IgD-negative memory B cell (primary cell): ENCODE data around the gene AANAT. TPM values are rescaled to one million over a fixed set of nuclear protein-coding genes. Genes with fewer than 3 reads are reported as not detected.
A peak's percentile ranks its signal among the peaks of the same experiment; 100 is the strongest.

Experiments used
- H3K27ac Mint-ChIP-seq, 3 donors: one replicate each; pipeline ENCODE4 v1.8.0; 2020 to 2022; ENCODE audit warnings: mild to moderate bottlenecking in 3 of 3, mixed read lengths in 3 of 3, moderate library complexity in 1 of 3
- H3K27me3 Mint-ChIP-seq: one replicate; pipeline ENCODE4 v1.8.0; 2021; ENCODE audit warnings: mixed read lengths
- H3K36me3 Mint-ChIP-seq: one replicate; pipeline ENCODE4 v1.8.0; 2020; ENCODE audit warnings: mild to moderate bottlenecking, mixed read lengths
- H3K4me1 Mint-ChIP-seq, 3 donors: one replicate each; pipeline ENCODE4 v1.8.0; 2020 to 2022; ENCODE audit warnings: mixed read lengths in 3 of 3, mild to moderate bottlenecking in 1 of 3
- H3K4me3 Mint-ChIP-seq, 4 donors: one replicate each; pipeline ENCODE4 v1.8.0; 2020 to 2022; ENCODE audit warnings: mild to moderate bottlenecking in 4 of 4, mixed read lengths in 4 of 4, moderate library complexity in 3 of 4
- H3K9me3 Mint-ChIP-seq, 3 donors: one replicate each; pipeline ENCODE4 v1.8.0; 2020 to 2021; ENCODE audit warnings: mixed read lengths in 3 of 3, mild to moderate bottlenecking in 1 of 3
- polyA plus RNA-seq: library from polyadenylated mRNA; unstranded; fragments of 300-500 nt; fragmentation: Illumina TruSeq; gene quantifications from one replicate; pipeline ENCODE4 v1.2.3, GENCODE V29; 2021

Gene AANAT
- polyA plus RNA-seq, 1 donor from 2014 or later, result 1.1 TPM

DNA sequence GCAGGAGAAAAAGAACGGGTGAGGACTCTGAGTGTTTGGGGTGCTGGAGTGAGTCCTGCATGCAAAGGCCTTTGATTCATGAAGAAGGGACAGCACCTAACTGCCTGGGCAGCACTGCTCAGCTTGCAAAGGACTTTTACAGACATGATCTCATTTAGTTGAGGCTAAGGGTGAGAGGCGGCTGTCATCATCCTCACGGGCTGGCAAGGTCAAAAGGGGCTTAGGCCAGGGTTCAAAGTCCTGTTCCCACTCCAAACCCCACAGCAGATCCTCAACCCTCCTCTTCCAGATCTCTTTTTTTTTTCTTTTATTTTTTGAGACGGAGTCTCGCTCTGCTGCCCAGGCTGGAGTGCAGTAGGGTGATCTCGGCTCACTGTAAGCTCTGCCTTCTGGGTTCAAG is 29.1 kb downstream of the AANAT start:
- H3K27me3 Mint-ChIP-seq, result no peaks in the 10 kb centered on the region
- H3K4me3 Mint-ChIP-seq, result peak overlapping the region; percentile 90 to 100 (median 99)
- no peaks in the 10 kb centered on the region for H3K9me3 Mint-ChIP-seq
- peak overlapping the region; percentile 92 to 97 (median 96) for H3K27ac Mint-ChIP-seq
- H3K36me3 Mint-ChIP-seq, result peaks cover 10% of the 10 kb centered on the region
- peaks cover 41 to 57% (median 47%) of the 10 kb centered on the region in 3 donors for H3K4me1 Mint-ChIP-seq

DNA sequence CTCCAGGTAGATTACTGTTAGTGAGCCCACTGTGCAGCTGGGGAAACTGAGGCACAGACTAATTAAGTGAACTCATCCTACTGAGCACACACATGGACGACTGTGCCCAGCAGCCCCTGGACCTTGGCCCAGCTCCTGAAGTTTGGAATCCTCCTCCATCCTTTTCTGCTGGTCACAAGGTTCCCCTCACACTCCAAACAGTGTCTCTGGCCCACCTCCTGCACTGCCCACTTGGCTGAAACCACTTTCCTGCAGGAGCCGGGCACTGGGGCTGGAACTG is 30.2 kb downstream of the AANAT start:
- Mint-ChIP-seq H3K27ac (peak overlapping the region; percentile 92 to 97 (median 96)), H3K36me3 (peaks cover 10% of the 10 kb centered on the region), H3K4me1 (peaks cover 38 to 57% (median 41%) of the 10 kb centered on the region in 3 donors), H3K9me3 (no peaks in the 10 kb centered on the region), H3K4me3 (peak overlapping the region; percentile 90 to 100 (median 99)), H3K27me3 (no peaks in the 10 kb centered on the region)

- peak overlapping the region; percentile 94 to 100 (median 99) for H3K4me3 Mint-ChIP-seq
- peaks cover 33 to 54% (median 40%) of the 10 kb centered on the region in 3 donors for H3K4me1 Mint-ChIP-seq
- H3K27me3 Mint-ChIP-seq, result no peaks in the 10 kb centered on the region
- no peaks in the 10 kb centered on the region for H3K9me3 Mint-ChIP-seq
- peak overlapping the region; percentile 97 to 99 (median 97) for H3K27ac Mint-ChIP-seq
- H3K36me3 Mint-ChIP-seq, result peaks cover 10% of the 10 kb centered on the region
Observed at GRCh38 chr17:76497979-76498875, 30.8 kb downstream of the AANAT start.

GRCh38 chr17:76498876-76499251 is 31.5 kb downstream of the AANAT start:
- Mint-ChIP-seq H3K4me3 (peak overlapping the region; percentile 94 to 100 (median 99)), H3K27ac (peak overlapping the region; percentile 97 to 99 (median 97)), H3K4me1 (peaks cover 32 to 49% (median 35%) of the 10 kb centered on the region in 3 donors), H3K9me3 (no peaks in the 10 kb centered on the region), H3K27me3 (no peaks in the 10 kb centered on the region), H3K36me3 (peaks cover 10% of the 10 kb centered on the region)

DNA sequence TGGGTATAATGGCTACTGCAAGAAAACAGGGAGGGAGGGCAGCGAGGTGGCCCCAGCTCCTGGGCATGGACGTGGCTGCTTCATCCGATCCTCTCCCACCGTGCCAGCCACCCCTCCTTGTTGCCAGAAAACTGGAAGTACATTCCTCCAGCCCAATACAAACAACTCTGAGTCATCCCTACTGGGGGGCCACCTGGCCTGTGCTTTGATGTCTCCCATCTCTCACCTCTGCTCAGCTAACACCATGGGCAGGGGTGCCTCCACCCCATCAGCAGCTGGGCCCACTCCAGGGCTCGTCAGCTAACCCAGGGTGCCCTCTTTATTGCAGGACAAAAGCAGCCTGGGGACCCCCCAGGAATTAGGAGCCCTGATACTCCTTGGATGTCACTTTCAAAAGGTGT is 31.9 kb downstream of the AANAT start:
- Mint-ChIP-seq H3K4me1 (peaks cover 36 to 50% (median 37%) of the 10 kb centered on the region in 3 donors), H3K36me3 (peaks cover 10% of the 10 kb centered on the region), H3K9me3 (no peaks in the 10 kb centered on the region), H3K27me3 (no peaks in the 10 kb centered on the region), H3K4me3 (peak overlapping the region; percentile 94 to 100 (median 99)), H3K27ac (peak overlapping the region; percentile 97 to 99 (median 97))

DNA sequence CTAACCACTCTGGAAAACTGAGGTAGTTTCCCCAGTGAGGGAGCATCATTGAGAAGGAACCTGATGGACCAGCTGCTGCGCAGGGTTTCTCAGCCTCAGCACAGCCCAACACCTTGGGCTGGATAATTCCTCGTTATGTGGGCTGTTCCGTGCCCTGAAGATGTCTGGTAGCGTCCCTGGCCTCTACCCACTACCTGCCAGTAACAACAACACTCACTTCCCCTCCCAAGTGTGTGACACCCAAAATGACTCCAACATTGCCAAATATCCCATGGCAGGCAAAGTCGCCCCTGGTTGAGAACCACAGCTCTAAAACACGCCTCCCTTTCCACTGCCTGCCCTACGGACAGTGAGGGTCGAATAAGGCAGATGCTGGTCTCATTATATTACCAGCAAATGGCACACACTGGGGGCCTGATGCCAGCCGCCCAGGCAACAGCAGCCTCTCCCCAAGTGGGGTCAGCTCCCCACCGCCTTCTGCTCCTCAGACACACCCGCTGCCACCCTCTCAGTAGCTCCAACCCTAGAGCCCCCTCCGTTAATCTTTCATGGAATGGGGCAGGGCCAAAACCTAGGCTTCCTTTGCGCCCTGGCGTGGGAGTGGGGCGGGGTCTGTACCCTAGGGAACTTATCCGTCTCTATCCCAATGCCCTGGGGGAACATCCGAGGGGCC is 32.8 kb downstream of the AANAT start:
- H3K4me1 Mint-ChIP-seq, result peaks cover 35 to 49% (median 36%) of the 10 kb centered on the region in 3 donors
- no peaks in the 10 kb centered on the region for H3K27me3 Mint-ChIP-seq
- peaks cover 10% of the 10 kb centered on the region for H3K36me3 Mint-ChIP-seq
- H3K9me3 Mint-ChIP-seq, result no peaks in the 10 kb centered on the region
- peak overlapping the region; percentile 94 to 100 (median 99) for H3K4me3 Mint-ChIP-seq
- peak overlapping the region; percentile 0 to 99 (median 90) for H3K27ac Mint-ChIP-seq

DNA sequence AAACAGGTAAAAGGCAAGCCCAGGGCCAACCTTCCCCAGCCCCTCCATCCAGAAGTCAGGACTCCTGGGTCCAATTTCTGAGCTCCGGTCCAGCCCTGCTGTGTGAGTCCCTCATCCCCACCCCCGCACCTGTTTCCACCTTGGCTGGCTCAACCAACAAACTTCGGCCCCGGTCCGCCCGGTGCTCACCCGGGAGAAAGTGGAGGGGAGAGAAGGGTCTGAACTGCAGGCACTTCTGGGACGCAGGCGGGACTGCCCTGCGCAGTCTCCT is 33.3 kb downstream of the AANAT start:
- Mint-ChIP-seq H3K27me3 (no peaks in the 10 kb centered on the region), H3K36me3 (peaks cover 10% of the 10 kb centered on the region), H3K9me3 (no peaks in the 10 kb centered on the region), H3K27ac (peak overlapping the region; percentile 0 to 99 (median 90)), H3K4me1 (peaks cover 31 to 47% (median 34%) of the 10 kb centered on the region in 3 donors), H3K4me3 (peak overlapping the region; percentile 94 to 100 (median 99))

DNA sequence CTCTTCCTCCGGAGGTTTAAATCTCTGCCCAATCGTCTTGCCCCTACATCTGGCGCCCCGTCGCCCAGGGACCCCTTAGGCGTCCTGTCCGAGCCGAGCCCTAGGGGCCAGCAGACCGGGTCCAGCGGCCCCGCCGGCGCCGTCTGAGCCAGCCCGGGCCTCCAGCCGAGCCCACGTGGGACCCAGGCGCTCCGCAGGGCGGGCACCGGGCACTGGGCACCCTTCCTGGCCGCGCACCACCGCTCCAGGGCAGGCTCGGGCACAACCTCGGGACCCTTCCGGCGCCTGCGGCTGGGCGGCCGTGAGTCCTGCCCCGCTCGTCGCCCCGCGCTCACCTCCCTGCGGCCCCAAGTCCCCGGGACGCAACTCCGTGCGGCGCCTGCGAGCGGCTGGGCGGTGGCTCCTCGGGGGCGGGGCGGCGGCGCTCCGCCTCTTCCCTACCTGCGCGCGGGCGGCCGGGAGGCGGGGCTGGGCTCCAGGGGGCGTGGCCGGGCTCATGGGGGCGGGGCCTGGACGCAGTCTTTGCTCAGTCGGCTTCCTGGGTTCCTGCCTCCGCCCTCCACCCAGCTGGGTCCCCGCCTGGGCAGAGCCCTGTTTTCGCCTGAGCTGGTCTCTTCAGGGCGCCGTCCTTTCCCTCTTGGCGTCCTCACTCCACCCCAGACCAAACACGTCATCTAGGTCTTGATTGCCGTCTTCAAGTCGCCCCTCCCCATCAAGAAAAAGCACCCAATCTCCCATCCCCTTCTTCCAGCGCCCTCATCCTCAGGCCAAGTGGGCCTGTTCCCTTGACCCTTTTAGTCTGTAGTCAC is 33.8 kb downstream of the AANAT start, which contains the start of gene RHBDF2:
TSS of gene RHBDF2 (minus strand) at position 406 of the 809 bp plus-strand sequence. CDS start 19,899 bp downstream, outside the sequence.
- Mint-ChIP-seq H3K27ac (peak within 1 kb of the TSS; percentile 93 to 99 (median 94)), H3K4me1 (peaks cover 26 to 43% (median 29%) of the 10 kb centered on the region in 3 donors), H3K4me3 (peak within 1 kb of the TSS; percentile 95 to 100 (median 99)), H3K27me3 (no peaks in the 10 kb centered on the region), H3K36me3 (peaks cover 10% of the 10 kb centered on the region), H3K9me3 (no peaks in the 10 kb centered on the region)

- Mint-ChIP-seq H3K27ac (peak overlapping the region; percentile 93 to 96 (median 94)), H3K4me3 (peak overlapping the region; percentile 95 to 99 (median 98)), H3K27me3 (no peaks in the 10 kb centered on the region), H3K4me1 (peaks cover 24 to 41% (median 28%) of the 10 kb centered on the region in 3 donors), H3K9me3 (no peaks in the 10 kb centered on the region), H3K36me3 (peaks cover 10% of the 10 kb centered on the region)
Observed at GRCh38 chr17:76501827-76502307, 34.5 kb downstream of the AANAT start.

DNA sequence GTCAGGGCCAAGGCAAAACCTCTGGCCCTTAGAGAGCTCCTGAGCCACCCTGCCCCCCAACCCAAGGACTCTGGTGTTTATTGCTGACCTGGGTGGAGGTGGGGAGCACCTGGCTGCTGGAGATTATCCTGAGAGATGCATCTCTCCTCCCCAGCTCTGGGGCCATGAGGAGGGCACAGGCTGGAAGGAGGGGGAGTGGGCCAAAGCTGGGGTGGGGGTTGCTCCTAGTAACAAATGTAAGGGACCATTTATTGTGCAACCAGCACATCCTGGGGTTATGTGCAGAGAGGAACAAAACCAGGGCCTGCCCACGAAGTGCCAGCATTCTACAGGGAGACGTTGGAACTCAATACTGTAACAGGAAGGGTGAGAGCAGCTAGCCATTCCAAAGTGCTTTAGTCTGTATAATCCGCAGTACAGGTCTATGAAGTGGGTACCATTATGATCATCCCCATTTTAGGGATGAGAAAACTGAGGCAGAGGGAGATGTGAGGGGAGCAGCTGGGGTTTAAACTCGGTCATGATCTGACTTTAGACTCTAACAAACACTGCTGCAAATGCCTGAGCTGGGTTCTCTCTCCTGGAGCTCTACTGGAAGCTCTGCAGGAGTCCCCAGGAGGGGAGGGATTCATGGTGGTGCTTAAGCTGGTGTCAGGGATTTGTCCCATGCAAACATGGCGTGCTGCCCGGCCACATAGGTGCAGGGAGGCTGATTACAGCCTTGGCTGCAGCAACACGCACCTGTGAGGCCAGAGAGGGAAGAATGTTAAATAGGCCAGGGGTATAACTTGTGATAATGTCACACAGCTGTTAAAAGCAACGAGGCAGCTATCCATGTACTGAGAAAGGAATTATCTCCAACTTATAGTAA is 35.2 kb downstream of the AANAT start:
- Mint-ChIP-seq H3K27ac (peak overlapping the region; percentile 93 to 96 (median 94)), H3K9me3 (no peaks in the 10 kb centered on the region), H3K4me1 (peaks cover 17 to 33% (median 24%) of the 10 kb centered on the region in 3 donors), H3K36me3 (peaks cover 7% of the 10 kb centered on the region), H3K27me3 (no peaks in the 10 kb centered on the region), H3K4me3 (peak overlapping the region; percentile 23 to 99 (median 43))

DNA sequence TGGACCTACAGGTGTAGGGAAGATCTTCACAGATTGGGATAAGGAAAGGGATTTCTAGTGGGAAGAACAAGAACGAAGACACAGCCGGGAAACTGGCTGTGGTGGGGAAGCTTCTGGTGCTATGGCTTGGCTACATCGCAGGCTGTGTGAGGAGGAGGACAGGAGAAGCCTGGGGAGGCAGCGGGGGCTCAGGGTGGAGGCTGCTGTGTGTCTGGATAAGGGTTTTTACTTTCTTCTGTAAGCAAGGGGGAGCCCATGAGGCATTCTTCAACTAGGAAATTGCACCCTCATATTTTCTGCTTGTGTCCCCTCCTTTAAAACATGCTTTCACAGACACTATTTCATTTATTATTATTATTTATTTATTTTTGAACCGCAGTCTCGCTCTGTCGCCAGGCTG is 36.7 kb downstream of the AANAT start:
- peak overlapping the region; percentile 2 to 88 (median 85) for H3K27ac Mint-ChIP-seq
- H3K36me3 Mint-ChIP-seq, result peaks cover 3% of the 10 kb centered on the region
- H3K9me3 Mint-ChIP-seq, result no peaks in the 10 kb centered on the region
- peak overlapping the region in 3 of 4 donors; percentile 55 to 94 (median 86) for H3K4me3 Mint-ChIP-seq
- H3K27me3 Mint-ChIP-seq, result no peaks in the 10 kb centered on the region
- H3K4me1 Mint-ChIP-seq, result peaks cover 11 to 23% (median 21%) of the 10 kb centered on the region in 3 donors

- Mint-ChIP-seq H3K9me3 (no peaks in the 10 kb centered on the region), H3K4me1 (peaks cover 6 to 23% (median 22%) of the 10 kb centered on the region in 3 donors), H3K36me3 (no peaks in the 10 kb centered on the region), H3K4me3 (peak overlapping the region in 3 of 4 donors; percentile 10 to 37 (median 28)), H3K27me3 (no peaks in the 10 kb centered on the region), H3K27ac (peak overlapping the region in 1 of 3 donors; percentile 54)
Observed at GRCh38 chr17:76506408-76507345, 39.3 kb downstream of the AANAT start.
